Femur (tissue), 1 donor: ENCODE data around the gene EIPR1.

Source experiments
- DNase-seq: peaks from one replicate; pipeline ENCODE4 v3.0.0-alpha.2; 2017

EIPR1 gene

DNA sequence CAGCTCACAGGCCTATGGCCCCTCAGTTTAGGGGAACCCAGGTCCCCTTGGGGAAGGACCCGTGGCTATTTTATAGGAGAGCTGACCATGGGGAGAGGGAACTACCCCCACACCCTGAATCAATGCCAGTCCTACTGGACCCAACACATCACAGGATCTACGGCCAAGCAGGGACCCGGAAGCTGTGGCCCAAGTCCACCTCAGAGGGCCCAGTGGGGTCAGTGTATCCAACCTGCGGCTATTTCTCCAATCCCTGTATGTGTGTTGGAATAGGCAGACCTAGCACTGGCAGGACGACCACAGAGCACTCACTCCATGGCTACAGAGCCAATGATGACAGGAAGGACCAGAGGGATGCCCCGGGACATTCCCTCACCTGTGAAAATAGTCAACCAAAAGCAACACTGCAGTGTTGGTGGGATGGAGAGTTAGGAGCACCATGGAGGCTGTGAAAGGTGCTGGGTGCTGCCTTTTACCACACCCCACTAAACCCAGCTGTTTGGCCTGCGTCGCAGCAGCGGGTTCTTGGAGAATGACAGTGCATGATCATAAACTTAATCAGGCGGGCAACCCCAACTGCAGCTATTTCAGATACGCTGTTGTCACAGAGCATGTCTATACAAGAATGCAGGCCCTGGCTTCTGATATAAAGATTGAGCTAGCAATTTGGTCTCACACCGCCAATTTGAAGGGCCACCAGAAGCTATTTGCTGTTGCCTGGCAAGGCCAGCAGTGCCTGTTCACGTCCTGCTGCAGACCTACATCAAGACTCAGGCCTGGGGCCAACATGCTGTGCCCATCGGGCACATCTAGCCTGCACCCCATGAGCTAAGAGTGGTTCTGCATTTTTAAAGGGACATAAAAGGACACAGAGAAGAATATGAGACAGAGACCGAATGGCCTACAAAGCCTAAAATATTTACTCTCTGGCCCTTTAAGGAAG is 110.4 kb downstream of the EIPR1 start:
- DNase-seq, result no peak

DNA sequence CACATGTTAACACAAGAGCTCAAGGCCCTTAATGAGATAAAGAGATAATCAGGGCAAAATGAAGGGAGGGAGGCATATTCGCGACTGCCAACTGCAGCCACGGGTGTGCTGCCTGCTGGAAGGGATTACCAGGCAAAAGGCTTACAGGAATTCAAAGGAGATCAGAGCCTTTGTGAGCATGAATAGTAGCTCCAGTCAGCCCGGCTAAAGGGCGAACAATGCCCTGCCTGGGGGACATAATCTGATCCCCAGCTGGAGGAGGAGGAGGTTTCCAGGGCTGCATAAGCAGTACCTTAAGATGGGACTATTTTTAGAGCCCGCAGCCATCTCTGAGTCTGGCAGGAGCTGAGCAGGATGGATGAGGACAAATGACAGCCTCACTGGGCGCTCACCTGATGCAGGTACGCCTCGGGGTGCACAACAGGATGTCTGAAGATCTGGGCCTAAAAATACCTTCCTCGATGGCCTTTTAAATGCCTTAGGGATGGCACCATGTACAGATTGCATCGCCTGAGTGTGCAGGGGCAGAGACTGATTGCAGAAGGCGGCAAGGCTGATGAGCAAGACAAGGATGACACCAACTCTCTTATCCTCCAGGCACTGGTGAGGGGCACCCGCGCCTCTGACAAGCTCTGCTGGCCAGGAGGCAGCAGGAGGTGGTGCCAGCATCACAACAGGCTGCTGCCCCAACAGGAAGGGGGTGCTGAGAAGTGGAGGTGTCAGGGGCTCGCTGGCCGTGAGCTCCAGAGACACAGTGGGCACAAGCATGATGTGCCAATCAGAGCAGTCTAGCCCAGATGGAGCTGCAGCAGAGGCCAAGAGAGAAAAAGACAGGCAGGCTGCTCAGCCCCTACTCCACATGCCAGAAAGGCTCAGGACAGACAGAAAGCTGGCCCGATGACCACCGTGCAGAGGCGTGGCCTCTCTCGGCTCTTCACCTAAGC is 111.4 kb downstream of the EIPR1 start:
- no peak for DNase-seq

DNA sequence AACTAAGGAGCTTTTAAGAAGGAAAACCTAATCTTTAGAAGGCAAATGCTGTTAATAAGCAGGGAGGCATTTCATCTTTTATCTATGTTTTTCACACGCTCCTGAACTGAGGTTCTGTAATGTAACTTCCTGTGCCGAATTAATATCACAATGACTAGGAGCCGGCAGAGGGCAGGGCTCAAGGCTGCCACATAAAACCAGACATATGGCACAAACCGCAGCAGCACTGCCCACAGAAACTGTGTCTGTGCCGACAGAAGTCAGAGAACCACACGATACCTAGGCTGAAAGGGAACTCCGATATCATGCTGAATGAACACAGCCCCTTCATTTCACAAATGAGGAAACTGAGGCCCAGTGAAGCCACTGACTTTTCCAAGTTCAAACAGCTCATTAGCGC is 112.1 kb downstream of the EIPR1 start:
- no peak for DNase-seq

DNA sequence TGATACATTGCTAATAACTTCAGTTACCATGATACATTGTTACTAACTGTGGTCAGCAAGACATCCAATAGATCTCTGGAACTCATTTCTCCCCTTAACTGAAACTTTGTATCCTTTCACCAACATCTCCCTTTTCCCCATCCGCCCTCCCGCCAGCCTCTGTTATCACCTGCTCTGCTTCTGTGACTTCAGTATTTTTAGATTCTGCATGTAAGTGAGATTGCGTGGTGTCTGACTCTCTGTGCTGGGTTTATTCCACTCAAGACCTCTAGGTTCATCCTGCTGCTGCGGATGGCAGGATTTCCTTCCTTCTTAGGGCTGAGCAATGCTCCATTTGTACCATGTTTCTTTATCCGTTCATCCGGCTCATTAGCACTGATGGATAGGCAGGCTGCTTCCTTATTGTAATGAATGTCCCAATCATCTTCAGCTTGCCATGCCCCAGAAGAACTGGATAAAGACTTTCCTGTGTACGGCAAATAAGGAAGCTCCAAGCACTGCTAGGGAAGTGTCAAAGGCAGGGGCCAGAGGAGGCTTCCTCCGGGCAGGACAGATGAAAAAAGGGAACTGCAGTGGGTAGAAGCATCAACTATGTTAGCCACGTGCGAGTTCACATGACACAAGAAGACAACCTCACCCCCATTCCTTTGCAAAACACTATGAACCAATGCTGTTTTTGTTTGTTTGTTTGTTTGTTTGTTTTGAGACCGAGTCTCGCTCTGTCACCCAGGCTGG is 113.4 kb downstream of the EIPR1 start:
- DNase-seq, result no peak

DNA sequence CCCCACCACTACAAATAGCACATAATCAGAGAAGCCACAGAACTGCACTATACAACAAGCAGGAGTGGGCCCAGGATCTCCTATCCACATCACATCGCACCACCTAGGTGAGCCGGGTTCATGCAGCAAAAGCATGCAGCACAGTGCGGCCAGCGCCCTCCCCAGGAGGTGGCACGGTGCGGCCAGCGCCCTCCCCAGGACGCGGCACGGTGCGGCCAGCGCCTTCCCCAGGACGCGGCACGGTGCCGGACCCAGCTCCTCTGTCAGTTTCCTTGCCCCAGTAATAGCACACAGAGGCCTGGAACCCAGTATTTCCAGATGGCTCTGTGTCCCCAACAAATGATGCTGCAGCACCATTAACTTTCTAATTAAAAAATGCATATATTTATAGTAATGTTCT is 114.1 kb downstream of the EIPR1 start:
- no peak for DNase-seq

DNA sequence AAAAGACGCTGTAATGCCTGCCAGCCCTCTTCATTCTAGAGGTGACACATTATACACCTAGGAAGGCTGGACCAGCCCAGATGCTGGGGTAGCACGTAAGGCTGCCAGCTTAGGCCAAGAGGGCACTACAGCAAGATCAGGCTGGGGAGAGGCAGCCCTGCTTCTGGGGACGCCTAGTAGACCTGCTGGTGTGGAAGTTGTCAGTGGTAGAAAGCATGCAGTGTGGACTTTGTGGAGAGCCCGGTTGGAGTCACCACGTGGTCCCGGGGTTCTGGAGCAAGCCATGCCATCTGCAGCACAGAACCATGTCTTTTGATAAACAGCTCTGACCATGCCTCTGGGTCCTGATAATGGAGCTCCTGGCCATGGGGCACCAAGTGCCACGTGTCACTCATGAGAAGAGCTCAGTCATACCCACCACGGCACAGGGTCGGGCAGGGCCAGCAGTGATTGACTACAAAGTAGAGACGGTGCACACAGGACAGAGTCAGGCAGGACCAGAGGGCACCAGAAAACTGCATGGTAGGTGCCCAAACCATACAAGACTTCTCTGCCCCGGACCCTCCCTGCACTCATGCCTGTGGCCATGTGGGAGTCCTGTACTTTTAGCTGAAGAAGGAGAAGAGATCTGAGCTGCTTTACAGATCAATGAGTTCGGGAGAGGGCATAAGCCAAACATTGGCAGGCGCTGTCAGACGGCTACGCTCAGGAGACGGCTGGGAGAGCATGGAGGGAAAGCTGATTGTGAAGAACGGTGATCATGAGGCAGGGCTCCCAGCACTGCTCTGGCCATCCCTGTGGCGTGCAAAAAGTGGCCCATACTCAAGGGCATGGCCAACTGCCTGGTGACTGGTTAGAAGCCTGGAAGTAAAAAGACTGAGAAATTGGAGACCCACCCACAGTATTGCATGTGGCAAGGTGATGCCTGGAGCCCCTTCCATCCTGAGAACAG is 114.9 kb downstream of the EIPR1 start:
- DNase-seq, result no peak

DNA sequence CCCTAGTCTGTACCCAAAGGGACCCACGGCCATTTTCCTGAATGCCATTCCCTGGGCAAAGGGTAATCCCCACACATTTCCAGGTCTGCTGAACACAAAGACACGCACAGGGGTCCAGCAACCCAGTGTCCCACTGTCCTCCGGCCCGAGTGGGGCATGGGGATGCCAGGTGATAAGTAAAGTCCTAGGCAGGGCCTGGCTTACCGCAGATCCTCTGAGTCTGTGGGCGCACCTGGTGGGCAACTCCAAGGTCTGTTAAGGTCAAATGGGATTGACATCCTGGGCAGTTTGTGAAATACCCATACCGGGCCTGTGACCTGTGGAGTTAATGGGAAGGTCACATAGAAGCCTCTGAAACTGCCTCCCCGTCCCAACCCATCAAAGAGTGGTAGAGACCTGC is 116.1 kb downstream of the EIPR1 start:
- no peak for DNase-seq

DNA sequence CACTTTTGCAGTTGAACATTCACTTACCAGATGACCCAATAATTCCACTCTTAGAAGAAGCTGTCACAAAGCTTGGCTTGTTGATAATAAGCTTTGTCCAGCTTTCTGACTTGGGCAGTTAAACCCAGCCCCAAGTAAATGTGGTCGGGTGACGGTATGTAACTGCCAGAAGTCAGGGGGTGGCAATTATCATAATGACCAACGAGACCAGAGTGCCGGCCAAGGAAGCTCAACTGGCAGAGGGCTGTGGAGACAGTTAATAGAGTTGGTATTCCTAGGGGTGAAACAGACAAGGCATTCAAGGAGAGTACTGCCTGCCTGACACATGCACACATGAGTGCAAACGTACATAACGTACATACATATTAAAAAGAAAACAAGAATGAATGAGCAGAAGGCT is 116.7 kb downstream of the EIPR1 start:
- DNase-seq, result no peak

DNA sequence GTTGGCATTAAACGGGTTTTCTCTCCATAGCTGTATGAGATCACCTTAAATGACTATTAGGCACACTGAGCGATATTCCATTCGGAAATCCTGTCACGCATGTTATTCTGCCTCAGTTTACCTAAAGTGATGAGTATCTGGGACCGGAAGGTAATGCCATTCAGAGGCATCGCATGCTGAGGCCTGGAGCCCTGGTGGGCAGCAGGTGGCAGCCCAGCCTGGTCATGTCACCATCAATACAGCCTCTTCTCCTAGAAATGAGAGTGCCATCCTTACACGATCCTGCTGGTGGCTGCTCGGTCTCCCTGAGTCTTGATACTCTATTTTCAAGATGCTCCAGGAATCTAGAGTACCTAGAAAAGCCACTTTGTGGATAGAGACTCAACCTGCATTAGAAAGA is 119.8 kb downstream of the EIPR1 start:
- no peak for DNase-seq

DNA sequence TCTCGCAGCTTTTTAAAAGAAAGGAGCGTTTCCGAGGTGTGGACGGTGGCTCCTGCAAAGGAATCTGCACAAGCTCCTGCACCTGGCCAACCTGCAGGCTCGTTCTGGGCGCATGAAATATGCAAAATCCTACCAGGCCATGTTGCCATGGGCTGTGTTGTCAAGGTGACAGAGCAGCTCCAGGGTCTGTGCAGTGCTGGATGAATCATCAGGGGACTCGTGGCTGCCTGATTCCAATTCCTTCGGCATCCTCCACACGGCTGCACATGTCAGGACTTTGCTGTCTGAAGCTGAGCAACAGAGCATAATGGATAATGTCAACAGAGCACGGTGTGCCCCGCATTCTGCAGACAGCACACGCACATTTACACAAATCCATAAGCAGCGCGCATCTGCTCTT is 120.5 kb downstream of the EIPR1 start:
- DNase-seq, result no peak

DNA sequence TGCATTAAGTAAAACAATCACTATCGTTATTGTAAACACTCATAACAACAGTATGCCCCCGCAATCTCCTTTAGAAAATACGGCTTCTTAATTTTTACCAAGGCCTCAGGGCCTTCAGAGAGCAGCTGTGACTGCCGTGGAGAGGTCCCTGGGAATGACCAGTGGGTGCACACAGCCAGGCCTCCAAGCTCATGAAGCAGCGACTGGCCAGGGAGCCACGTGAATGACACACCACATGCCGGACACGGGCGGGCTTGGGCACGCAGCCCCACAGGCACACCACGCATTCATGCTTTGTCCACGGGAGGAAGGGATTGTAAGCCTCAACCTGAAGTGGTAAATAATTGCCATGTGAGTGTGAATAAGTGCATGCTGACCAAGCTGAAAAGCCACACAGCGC is 121.0 kb downstream of the EIPR1 start:
- DNase-seq, result no peak

DNA sequence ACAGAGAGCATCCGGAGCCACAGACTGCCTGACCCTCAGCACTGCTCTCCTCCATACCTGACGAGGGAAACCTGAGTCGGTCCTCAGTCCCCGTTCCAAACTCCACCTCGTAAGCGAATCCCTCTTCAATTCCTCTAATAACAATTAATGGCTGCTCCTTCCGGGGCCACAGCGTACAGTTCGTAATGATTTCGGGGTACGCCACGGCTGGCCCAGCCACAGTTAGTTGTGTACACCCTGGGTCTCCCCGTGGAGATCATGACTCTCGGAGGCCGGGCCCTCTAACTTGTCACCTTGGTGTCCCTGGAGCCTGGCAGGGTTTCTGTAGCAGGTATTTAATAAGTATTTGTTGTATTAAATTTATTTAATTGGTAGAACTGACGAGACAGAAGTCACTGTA is 121.5 kb downstream of the EIPR1 start:
- no peak for DNase-seq

DNA sequence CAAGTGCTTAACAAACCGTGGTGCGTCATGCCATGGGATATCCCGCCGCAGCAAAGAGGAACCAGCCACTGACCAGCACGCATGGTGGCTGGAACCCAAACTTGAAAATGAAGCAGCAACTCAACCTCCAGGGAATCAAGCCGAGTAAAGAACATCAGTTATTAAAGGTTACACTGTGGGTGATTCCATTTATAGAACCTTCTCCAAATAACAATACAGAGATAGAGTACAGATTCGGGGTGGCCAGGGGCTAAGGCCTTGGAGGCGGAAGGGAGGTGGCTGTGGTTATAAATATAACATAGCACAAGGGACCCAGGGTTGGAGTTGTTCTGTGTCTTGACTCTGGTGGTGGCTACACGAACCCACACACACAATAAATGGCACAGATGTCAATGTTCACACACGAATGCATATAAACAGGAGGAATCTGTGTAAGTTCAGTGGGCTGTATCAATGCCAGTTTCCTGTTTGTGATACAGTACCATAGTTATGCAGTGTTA is 123.1 kb downstream of the EIPR1 start:
- DNase-seq, result no peak

DNA sequence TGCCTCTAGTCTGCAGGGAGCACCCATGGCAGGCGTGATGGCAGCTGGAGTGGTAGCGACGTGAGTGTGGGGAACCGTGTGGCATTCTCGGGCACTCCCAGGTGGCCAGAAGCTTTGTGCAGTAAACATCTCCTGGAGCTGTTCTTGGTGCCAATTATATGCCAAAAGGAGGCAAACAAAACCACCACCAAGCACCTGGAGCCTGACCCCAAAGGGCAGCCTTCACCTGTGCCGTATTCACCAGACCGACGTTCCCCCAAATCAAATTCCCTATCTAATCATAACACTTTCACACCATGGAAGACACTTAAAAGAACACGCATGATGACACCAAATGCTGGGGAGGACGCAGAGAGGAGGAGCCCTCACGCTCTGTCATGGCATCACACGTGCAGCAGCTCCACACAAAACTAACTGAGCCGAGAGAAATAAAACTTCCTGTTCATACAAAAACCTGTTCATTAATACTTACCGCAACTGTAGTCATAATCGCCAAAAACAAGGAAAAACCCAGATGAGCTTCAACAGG is 123.6 kb downstream of the EIPR1 start:
- no peak for DNase-seq

DNA sequence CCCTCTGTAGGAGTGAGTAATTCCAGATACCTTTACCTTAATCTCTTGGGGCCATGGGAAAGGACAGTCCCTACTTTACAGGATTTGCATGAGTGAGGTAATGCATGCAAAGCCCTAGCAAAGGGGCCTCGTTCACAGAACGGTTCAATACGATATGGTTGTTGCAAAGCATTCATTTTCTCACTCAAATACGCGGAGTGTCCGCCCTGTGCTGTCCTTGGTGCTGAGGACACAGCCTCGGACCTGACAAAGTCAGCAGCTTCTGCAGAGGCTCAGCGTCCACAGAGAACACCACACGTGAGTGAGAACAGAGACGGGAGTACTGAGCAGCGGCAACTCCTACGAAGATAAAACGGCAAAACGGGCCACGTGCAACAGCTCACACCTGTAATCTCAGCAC is 125.7 kb downstream of the EIPR1 start:
- no peak for DNase-seq

DNA sequence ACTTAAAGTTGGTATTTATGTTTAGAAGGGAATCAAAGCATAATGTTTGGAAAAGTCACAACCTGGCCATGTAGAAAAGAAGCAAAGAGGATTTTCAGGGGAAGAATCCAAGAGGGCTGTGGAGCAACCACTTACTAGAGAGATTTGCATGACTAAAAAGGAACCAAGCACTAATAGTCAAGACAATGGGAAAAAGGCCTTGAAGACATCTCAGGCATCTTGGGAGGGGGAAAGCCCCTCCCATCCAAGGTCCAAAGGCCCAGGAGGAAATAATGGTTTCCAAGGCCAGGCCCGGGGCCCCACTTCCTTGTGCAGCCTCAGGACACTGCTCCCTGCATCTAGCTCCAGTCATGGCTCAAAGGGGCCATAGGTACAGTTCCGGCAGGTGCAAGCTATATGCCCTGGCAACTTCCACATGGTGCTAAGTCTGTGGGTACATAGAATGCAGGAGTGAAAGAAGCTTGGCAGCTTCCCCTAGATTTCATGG is 128.1 kb downstream of the EIPR1 start:
- DNase-seq, result no peak

DNA sequence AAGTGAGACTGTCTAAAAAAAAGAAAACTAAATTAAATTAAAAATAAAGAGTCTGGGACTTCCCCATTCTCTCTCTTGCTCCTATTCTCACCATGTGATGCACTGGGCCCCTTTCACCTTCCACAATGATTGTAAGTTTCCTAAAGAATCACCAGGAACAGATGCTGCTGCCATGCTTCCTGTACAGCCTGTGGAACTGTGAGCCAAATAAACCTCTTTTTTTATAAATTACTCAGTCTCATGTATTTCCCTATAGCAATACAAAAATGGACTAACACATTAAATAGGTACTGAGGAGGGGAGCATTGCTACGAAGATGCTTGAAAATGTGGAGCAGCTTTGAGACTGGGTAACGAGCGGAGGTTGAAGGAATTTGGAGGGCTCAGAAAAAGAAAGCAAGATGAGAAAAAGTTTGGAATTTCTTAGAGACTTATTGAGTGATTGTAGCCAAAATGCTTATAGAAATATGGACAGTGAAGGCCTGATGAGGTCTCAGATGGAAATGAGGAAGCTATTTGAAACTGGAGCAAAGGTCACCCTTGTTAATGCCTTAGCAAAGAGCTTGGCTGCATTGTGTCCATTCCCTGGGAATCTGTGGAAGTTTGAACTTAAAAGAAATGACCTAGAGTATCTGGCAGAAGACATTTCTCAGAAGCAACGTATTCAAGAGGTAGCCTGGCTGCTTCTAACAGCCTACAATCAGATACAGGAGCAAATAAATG is 128.7 kb downstream of the EIPR1 start:
- no peak for DNase-seq

DNA sequence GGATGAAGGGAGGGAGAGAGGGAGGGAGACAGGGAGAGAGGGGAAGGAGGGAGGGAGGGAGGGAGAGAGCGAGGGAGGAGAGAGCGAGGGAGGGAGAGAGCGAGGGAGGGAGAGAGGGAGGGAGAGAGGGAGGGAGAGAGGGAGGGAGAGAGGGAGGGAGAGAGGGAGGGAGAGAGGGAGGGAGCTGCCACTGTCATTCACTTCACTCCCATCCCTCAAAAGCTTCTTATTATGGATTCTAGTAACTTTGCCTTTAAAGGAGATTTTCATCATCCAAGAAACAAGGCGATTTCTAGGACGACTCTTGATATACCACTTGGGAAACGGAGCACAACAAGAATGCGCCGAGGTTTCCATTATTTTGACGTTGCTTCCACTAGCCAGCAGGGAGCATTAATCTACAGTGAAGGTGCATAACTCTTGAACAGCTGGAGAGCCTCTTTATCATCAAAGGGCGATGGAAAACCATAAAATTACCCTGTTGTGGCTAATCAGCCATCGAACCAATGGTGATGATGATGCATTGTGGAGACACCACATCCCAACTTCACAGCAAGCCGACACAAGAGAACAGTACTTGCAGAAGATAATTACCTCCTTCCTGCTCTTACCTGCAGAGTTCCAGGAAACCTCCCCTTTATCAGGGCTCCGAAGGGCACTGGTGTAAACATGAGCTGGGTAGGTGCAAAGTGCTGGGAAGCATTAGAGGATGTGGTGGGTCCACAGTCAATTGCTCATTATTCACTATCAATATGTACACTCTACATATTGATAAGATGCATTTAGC is 130.5 kb downstream of the EIPR1 start:
- DNase-seq, result no peak

DNA sequence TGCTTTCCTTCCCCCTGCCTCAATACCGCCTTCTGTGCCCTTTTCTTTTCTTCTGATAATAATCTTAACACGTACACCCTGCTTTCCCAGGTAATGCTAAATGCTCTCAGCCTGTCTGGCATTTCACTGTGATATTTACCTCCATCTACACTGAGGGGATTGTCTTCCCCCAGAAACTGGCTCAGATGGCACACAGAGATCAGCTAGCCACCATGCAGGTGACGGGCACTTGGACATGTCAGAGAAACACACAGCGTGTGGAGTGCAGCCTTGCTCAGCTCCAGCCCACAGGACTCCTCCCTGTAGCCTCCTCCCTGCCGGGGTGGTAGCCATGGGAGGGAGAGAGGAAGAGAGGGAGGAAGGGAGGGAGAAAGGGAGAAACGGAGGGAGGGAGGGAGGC is 131.2 kb downstream of the EIPR1 start:
- DNase-seq, result no peak

DNA sequence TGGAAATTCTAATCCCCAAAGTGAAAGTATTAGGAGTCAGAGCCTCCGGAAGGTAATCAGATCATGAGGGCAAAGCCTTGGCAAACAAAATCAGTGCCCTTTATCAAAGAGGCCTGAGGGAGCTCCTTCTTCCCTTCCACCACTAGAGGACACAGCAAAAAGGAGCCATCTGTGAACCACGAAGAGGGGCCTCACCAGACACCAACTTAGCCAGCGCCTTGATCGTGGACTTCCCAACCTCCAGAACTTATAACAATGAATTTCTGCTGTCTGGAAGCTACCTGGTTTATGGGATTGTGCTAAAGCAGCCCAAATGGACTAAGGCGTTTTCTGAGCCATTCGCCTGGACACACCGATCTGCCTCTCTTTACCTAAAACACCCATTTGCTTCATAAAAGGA is 133.1 kb downstream of the EIPR1 start:
- no peak for DNase-seq
